ENCODE data around the gene NIP7.

NIP7 gene

GRCh38 chr16:69319381-69319780, 20.2 kb upstream of the NIP7 start:
- DNase-seq, result no peak

- DNase-seq, result no peak
Observed at GRCh38 chr16:69319826-69320739, 19.5 kb upstream of the NIP7 start.

DNA sequence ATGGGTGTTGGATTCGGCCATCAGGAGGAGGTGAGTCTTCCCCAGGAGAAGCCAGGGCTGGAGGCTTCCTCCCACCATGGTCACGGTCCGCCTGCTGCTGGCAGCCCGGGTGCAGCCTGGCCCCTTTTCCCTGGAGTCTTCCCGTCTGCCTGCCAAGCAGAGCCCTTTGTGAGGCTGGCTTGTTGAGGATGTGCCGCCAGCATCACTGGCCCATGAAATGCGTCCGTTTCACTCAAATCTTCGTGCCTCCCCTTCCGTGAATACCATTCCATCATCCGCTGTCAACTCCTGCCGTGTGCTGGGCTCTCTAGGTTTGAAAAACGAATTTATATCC, 18.9 kb upstream of the NIP7 start:
- DNase-seq, result no peak

DNA sequence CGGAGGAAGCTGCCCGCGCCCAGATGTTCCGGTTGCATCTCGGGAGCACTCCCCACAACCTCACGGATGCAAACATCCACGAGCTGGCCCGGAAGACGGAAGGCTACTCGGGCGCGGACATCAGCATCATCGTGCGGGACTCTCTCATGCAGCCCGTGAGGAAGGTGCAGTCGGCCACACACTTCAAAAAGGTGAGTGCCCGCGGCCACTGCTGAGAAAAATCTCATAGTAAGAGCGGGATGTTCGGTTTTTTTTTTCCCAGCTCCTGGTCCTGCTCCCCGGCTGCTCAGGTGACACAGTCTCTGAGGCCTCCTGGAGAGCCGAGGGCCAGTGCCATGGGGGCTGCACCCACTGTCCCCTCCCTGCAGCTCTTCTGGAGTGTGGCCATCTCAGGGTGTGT, 18.5 kb upstream of the NIP7 start:
- DNase-seq, result no peak

- DNase-seq, result no peak
Observed at GRCh38 chr16:69322343-69322742, 17.2 kb upstream of the NIP7 start.

- DNase-seq, result no peak
Observed at GRCh38 chr16:69323415-69323814, 16.2 kb upstream of the NIP7 start.

DNA sequence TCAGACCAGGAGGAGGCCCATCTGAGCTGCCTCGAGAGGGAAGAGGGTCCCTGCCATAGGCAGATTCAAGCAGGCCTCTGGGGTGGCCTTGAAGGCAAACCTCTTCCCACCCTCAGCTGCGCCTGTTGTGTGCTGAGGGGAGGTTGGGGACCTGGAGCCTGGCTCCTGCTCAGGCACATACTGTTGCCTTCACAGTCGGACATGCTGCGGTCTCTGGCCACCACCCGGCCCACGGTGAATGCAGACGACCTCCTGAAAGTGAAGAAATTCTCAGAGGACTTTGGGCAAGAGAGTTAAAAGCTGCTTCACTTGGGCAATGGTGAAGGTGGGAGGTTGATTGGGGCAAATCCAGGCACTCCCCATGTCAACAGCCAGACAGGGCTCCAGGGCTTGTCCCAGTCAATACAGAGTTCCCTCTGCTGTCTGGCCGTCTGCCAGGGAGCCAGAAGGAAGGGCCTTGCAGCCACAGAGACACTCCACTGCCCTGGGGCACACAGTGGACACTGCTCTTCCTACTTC, 15.5 kb upstream of the NIP7 start:
- DNase-seq, result no peak

- no peak for DNase-seq
Observed at GRCh38 chr16:69324585-69325253, 14.9 kb upstream of the NIP7 start.

DNA sequence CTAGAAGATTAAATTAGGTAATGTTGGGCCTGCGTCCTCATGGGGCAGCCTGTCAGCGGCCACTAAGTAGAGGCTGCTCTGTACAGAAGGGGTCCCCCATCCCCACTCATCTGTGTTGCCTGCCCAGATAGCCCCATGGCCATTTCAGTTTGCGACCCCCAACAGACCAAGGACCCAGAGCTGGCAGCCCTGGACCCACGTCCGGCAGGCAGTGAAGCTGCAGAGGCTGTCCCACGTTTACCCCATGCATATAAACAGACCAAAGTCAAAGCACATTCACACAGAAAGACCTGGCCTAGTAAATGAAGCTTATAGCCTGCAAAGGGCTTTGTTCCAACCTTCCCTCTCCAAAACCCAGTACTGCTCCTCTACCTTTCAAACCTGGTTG, 13.8 kb upstream of the NIP7 start:
- DNase-seq, result no peak

DNA sequence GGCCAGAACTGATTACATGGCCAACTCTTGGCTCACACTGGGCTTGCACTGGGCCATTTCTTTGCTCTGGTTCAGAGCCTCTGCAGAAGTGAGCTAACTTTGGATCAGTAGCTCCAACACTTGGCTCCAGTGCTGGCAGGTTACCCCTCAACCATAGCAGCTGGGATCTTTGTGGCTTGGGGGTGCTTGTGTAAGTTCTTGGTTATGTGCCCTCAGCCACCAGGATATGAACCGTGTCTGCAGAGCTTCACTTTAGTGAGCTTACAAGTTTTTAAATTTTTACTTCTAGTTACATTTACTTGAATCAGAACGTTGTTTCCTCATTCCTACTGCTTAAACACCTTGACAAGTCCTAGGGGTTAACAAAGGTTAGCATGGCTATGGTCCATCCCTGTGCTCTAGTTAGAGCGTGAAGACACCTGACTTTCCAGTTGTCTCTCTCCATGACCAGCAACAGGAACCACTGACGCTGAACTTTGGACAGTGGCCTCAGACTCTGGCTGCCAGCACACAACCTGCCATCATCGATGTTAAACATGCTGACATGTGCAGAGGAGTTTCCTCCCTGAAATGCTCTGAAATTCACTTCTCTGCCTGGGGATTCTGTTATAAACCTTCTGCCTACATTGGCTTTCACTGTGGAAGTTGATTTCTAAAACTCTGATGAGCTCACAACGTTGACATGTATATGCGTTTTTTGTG, 13.2 kb upstream of the NIP7 start:
- DNase-seq, result no peak

GRCh38 chr16:69327585-69328310, 11.8 kb upstream of the NIP7 start:
- no peak for DNase-seq

DNA sequence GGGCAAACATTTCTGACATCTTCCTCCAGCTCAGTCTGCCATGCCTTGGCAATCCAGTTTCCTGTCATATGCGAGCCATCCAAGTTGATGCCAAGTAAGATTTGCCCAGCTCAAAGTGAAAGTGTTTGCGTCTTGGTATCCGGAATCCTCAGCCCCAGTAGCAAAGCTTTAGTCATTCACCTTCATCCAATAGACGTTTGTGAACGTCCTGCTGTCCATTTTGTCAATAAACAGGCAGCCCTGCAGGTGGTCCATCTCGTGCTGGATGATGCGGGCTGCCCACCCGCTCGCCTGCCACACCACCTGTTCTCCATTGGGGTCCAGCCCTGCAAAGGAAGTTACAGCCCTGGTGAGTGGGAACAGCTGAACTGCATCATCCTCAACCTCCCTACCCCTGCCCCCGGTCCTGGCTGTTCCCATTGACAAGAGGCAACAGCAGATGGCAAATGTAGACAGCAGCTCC, 10.7 kb upstream of the NIP7 start:
- DNase-seq, result no peak

- DNase-seq, result no peak
Observed at GRCh38 chr16:69329369-69330285, 9.9 kb upstream of the NIP7 start.

DNA sequence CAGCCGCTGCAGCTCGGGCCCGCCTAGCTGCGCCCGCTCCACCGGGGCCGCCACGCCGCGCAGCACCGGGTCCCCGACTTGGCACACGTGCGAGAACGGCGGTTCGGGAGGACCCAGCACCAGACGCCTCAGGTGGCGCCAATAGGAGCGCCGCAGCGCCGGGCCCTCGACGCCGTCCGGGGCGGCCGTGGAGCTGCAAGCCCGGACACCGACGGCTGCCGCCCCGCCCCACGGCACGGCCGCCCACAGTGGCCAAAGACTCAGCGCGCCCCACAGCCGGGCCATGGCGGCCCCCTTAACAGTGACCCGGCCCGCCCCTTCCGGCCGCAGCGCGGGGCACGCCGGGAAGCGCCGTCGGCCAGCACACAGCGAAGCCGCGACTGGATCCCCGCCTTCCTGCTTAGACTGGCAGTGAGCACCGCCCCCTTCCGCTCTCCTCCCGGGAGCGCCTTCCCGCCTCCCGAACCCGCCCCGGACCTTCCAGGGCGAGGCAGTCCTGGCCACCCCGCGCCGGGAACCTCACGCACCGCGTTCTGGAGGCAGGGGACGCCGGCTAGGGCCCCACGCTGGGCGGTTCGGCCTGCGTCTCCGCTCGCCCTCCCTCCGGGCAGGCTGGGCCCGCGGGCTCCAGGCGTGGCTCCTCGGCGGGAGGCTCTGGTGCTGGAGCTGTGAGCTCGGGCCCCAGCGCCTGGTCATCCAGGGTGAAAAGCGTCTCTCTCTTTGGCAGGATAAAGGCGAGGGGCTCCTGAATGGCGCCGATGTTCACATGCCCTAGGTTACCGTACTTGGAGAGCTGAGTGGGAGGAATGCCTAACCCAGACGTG, 9.1 kb upstream of the NIP7 start, which contains the start of gene PDF:
TSS of gene PDF (minus strand) at position 303 of the 824 bp plus-strand sequence. CDS start at position 285, 18 bp downstream.
- peak; percentile 71 for DNase-seq

- no peak for DNase-seq
Observed at GRCh38 chr16:69334696-69335095, 4.9 kb upstream of the NIP7 start.

DNA sequence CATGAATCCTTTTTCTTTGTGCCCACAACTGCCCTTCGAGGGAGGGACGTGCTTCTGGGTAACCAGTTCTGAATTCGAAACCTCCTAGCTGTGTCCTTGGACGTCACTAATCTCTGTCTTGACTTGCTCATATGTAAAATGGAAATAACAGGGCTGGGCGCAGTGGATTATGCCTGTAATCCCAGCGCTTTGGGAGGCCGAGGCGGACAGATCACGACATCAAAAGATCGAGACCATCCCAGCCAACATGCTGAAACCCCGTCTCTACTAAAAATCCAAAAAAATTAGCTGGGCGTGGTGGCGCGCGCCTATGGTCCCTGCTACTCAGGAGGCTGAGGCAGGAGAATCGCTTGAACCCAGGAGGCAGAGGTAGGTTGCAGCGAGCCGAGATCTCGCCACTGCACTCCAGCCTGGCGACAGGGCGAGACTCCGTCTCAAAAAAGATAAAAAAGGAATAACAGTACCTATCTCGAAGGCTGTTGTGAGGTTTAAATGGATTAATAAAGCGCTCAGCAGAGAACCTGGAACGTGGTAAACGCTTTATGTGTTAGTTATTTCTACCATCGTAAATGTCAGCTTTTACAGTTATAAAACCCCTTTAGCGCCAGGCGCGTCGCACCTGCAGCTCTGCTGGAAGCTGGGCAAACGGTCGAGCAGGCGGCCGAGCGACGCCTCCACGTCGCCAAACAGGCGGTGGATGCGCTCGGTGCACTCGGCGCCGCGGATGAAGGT, 849 bp upstream of the NIP7 start:
- DNase-seq, result no peak

GRCh38 chr16:69340095-69340644, 598 bp downstream of the NIP7 start:
- DNase-seq, result no peak

- no peak for DNase-seq
Observed at GRCh38 chr16:69344171-69344570, 4.6 kb downstream of the NIP7 start.

DNA sequence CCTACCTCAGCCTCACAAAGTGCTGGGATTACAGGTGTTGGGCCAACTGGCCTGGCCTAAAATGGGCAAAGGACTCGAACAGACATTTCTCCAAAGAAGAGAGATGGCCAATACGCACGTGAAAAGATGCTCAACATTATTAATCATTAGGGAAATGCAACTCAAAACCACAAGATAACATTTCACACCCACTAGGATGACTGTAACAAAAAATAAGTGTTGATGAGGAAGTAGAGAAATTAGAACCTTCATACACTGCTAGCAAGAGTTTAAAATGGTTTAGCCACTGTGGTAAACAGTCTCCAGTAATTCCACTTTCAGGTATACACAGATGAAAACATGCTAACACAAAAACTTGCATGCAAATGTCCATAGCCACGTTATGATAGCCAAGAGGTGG, 6.4 kb downstream of the NIP7 start:
- DNase-seq, result no peak

DNA sequence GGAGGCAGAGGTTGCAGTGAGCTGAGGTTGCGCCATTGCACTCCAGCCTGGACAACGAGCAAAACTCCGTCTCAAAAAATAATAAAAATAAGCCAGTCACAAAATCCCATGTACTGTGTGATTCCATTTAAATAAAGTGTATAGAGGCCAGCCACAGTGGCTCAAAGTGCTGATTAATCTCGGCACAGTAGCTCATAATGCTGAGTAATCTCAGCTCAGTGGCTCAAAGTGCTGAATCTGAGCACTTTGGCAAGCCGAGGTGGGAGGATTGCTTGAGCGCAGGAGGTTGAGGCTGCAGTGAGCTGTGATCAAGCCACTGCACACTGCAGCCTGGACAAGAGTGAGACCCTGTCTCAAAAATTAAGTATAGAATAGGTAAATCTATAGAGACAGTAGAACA, 7.1 kb downstream of the NIP7 start:
- DNase-seq, result no peak
